Upper lobe of left lung (tissue), 6 donors: ENCODE data around the gene PIGU. TPM values are rescaled to one million over a fixed set of nuclear protein-coding genes. Genes with fewer than 3 reads are reported as not detected.
A peak's percentile ranks its signal among the peaks of the same experiment; 100 is the strongest.

Experiments used
- ATAC-seq, 2 donors: fragments of 200-7000 bp; cut with Tn5 transposase; one replicate each; pipeline ENCODE4 v1.9.1; 2022; ENCODE audit warnings: mild to moderate bottlenecking in 2 of 2, moderate library complexity in 2 of 2; ENCODE audit not compliant: low FRiP score in 2 of 2
- DNase-seq, 2 donors: peaks; one replicate each; pipeline ENCODE4 v3.0.0-alpha.2; 2019 to 2020
- H3K27ac ChIP-seq, 4 donors: fragments of 200-600 bp; sonication (generic); one replicate each; pipeline ENCODE4 v1.5.1; 2016 to 2019
- H3K27me3 ChIP-seq, 4 donors: fragments of 200-600 bp; sonication (generic); one replicate each; pipeline ENCODE4 v1.5.1; 2017 to 2019
- H3K36me3 ChIP-seq, 4 donors: fragments of 200-600 bp; sonication (generic); one replicate each; pipeline ENCODE4 v1.5.1; 2016 to 2019
- H3K4me1 ChIP-seq, 4 donors: fragments of 200-600 bp; sonication (generic); one replicate each; pipeline ENCODE4 v1.5.1; 2018 to 2019
- H3K4me3 ChIP-seq, 4 donors: fragments of 200-600 bp; sonication (generic); one replicate each; pipeline ENCODE4 v1.5.1; 2017 to 2019; ENCODE audit warnings: mild to moderate bottlenecking in 2 of 4, moderate library complexity in 1 of 4
- H3K9me3 ChIP-seq, 4 donors: fragments of 200-600 bp; sonication (generic); one replicate each; pipeline ENCODE4 v1.5.1; 2018 to 2019
- EP300 ChIP-seq, 4 donors: sonication (generic); formaldehyde crosslinking; IDR thresholded peaks; one replicate each; pipeline ENCODE4 v1.5.1; 2017; ENCODE audit warnings: antibody characterized with exemption in 4 of 4, control low read depth in 2 of 4
- POLR2A ChIP-seq, 4 donors: fragments of 450-650 bp; IDR thresholded peaks; one replicate each; pipeline ENCODE4 v1.5.1; 2016 to 2017; ENCODE audit warnings: antibody characterized with exemption in 4 of 4, mild to moderate bottlenecking in 2 of 4
- POLR2AphosphoS5 ChIP-seq, 2 donors: sonication (generic); formaldehyde crosslinking; IDR thresholded peaks; one replicate each; pipeline ENCODE4 v1.5.1; 2017; ENCODE audit warnings: antibody characterized with exemption in 2 of 2
- WGBS, 2 donors: methylation state at CpG; one replicate each; pipeline ENCODE4 v1.1.5; 2017 to 2018; 5-methylcytosine and 5-hydroxymethylcytosine counted together
- total RNA-seq, 6 donors: library from RNA; depleted of rRNA in 4 of 6; stranded (reverse); fragments of >200 nt in 4 of 6; gene quantifications; one replicate each; pipeline versions ENCODE4 v1.1.0 to v1.2.1, GENCODE V29; 2016 to 2021
- TF ChIP-seq, protein P1 (sequence below), 6 experiments: fragments of 450-650 bp in 4 of 6; fragments of 200-600 bp in 2 of 6; sonication (generic) in 2 of 6; IDR thresholded peaks; one replicate each; pipeline ENCODE4 v1.5.1; 2016 to 2019; ENCODE audit warnings: antibody characterized with exemption in 6 of 6
- donor health status: DM: no; HTN: no; CAD: no; lungs with moderate emphysema.
- donor health status: DM: no; HTN: yes; CAD: no; lungs with severe emphysema.

The PIGU gene
- total RNA-seq, 6 donors from 2014 or later = 8.0 to 17.1 (median 12.7) TPM

DNA sequence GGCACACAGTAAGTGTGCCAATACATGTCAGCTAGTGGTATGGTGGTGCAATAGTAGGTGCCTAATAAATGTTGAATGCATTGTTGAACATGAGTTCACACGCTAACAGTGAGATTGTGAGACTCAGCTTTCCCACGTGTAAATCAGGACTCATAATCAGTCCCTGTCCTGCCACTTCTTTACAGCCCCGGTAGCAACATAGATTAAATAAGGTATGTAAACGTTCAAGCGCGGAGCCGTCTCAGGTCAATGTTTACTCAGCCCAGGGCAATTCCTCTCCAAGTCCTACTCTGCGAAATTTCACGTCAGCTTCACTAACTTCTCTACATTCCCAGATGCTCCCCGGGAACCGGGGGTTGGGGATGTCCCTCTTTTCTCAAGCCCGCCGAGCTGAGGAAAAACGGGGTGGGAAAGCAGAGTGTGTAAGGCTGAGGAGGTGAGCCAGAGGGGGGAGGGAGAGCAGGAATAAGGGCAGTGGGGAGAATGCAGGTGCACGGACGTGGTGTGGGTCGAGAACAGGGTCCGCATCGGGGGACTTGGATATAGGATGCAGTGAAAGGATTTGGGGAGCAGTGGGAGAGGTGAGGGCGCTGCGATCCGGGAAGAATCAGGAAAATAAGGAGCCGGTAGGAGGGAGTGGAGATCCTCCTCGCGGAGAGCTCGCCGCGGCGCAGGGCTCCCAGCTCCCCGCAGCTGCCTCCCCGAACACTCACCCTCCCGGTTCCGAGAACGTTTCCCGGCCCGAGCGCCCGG, 26.7 kb upstream of the PIGU start:
- Histone ChIP-seq H3K27me3 (no peaks in the 10 kb centered on the region), H3K4me1 (peaks cover 19 to 32% (median 25%) of the 10 kb centered on the region in 4 donors), H3K36me3 (no peaks in the 10 kb centered on the region), H3K9me3 (no peaks in the 10 kb centered on the region), H3K4me3 (peak overlapping the region; percentile 55 to 82 (median 70)), H3K27ac (peak overlapping the region; percentile 94 to 100 (median 99))
- 1% methylated on average over 25 to 33 of the region's 38 CpGs for WGBS, 2 donors
- ATAC-seq (peak; percentile 0), DNase-seq (peak in 1 of 2 donors; percentile 44)
- TF ChIP-seq EP300 (IDR thresholded peaks at IDR 0.05) = no peak
- no peak for TF ChIP-seq POLR2A (IDR thresholded peaks at IDR 0.05)
- TF ChIP-seq POLR2AphosphoS5 (IDR thresholded peaks at IDR 0.05) = peak in 1 of 2 donors; percentile 84
- TF ChIP-seq, protein P1, sequence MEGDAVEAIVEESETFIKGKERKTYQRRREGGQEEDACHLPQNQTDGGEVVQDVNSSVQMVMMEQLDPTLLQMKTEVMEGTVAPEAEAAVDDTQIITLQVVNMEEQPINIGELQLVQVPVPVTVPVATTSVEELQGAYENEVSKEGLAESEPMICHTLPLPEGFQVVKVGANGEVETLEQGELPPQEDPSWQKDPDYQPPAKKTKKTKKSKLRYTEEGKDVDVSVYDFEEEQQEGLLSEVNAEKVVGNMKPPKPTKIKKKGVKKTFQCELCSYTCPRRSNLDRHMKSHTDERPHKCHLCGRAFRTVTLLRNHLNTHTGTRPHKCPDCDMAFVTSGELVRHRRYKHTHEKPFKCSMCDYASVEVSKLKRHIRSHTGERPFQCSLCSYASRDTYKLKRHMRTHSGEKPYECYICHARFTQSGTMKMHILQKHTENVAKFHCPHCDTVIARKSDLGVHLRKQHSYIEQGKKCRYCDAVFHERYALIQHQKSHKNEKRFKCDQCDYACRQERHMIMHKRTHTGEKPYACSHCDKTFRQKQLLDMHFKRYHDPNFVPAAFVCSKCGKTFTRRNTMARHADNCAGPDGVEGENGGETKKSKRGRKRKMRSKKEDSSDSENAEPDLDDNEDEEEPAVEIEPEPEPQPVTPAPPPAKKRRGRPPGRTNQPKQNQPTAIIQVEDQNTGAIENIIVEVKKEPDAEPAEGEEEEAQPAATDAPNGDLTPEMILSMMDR (IDR thresholded peaks at IDR 0.05) = no peak

DNA sequence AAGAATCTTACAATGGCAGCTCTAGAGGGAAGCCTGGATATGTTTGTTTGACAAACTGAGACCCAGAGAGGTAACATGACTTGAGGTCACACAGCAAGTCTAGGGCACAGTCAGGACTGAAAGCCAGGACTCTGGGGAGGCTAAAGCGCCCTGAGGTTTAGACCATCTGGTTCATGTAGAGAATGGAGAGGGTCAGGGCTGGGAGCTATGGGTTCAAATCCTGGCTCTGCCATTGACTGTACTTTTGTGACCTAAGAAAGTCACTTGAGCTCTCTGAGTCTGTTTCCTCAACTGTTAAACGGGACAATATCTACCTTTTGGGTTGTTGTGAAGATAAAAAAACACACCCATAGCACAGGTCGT, 26.1 kb upstream of the PIGU start:
- Histone ChIP-seq H3K27me3 (no peaks in the 10 kb centered on the region), H3K4me3 (peak overlapping the region in 2 of 4 donors; percentile 73 to 82), H3K36me3 (no peaks in the 10 kb centered on the region), H3K27ac (peak overlapping the region in 1 of 4 donors; percentile 99), H3K4me1 (peaks cover 19 to 29% (median 22%) of the 10 kb centered on the region in 4 donors), H3K9me3 (no peaks in the 10 kb centered on the region)
- no peak for TF ChIP-seq POLR2A (IDR thresholded peaks at IDR 0.05)
- TF ChIP-seq, protein P1 (IDR thresholded peaks at IDR 0.05) = no peak
- no peak for TF ChIP-seq EP300 (IDR thresholded peaks at IDR 0.05)
- no peak for TF ChIP-seq POLR2AphosphoS5 (IDR thresholded peaks at IDR 0.05)
- 34% methylated on average over 3 of the region's 3 CpGs for WGBS, 2 donors
- ATAC-seq (no peak), DNase-seq (no peak)

DNA sequence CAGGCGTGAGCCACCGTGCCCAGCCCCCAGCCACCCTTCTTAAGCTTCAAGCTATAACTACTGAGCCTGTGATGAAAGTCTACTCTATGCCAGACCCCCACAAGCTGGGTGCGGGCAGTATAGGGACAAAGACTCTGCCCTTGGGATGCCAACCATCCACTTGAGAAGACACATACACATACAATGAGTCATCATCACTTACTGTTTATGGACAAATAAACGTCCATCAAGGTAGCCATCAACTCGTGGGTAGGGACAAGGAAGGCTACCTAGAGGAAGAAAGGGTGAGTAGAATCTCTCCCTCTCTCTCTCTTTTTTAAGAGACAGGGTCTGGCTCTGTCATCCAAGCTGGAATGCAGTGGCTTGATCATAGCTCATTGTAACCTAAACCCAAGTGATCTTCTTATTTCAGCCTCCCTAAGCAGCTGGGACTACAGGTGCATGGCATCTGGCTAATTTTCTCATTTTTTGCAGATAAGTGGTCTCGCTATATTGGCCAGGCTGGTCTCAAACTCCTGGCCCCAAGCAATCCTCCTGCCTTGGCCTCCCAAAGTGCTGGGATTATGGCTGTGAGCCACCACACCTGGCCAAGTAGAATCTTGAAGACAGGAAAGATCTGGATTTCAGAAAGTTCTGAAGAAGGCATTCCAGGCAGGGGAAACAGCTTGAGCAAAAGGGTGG, 24.7 kb upstream of the PIGU start:
- no peaks in the 10 kb centered on the region for H3K9me3 ChIP-seq
- no peak for ATAC-seq
- no peak overlapping the region for H3K27ac ChIP-seq
- no peak for TF ChIP-seq POLR2AphosphoS5 (IDR thresholded peaks at IDR 0.05)
- TF ChIP-seq POLR2A (IDR thresholded peaks at IDR 0.05) = no peak
- TF ChIP-seq, protein P1 (IDR thresholded peaks at IDR 0.05) = no peak
- WGBS, 2 donors = 82 to 87% methylated on average over 6 of the region's 6 CpGs
- H3K27me3 ChIP-seq = no peaks in the 10 kb centered on the region
- H3K36me3 ChIP-seq = no peaks in the 10 kb centered on the region
- H3K4me1 ChIP-seq = peaks cover 19 to 24% (median 22%) of the 10 kb centered on the region in 4 donors
- no peak for DNase-seq
- H3K4me3 ChIP-seq = no peak overlapping the region

DNA sequence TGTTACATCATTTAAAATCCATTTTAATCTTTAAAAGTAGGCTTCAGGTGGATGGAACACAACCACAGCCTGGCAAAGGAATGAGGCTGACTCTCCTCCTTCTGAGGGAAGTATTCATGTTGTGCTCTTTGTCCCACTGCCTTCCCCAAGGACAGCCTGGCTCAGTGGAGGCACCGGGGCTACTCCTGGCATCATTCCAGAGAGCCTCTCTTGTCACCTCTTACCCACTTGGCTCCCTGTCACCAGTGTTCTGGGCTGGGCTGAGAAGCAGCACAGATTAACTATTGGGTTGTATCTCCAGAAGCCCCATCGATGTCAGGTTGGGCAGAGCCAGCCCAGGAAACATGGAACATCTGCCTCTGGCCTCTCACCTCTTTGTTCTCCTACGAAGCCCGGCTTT, 16.5 kb upstream of the PIGU start:
- no peak for DNase-seq
- Histone ChIP-seq H3K27me3 (no peaks in the 10 kb centered on the region), H3K36me3 (no peaks in the 10 kb centered on the region), H3K27ac (no peak overlapping the region), H3K9me3 (no peaks in the 10 kb centered on the region), H3K4me3 (no peak overlapping the region), H3K4me1 (peaks cover 0 to 3% (median 0%) of the 10 kb centered on the region in 4 donors)
- WGBS, 2 donors = 54 to 63% methylated on average over 3 to 4 of the region's 4 CpGs
- no peak for ATAC-seq
- TF ChIP-seq POLR2AphosphoS5 (IDR thresholded peaks at IDR 0.05) (no peak), EP300 (IDR thresholded peaks at IDR 0.05) (no peak), POLR2A (IDR thresholded peaks at IDR 0.05) (no peak)
- TF ChIP-seq, protein P1 (IDR thresholded peaks at IDR 0.05) = no peak
